Ascending aorta (tissue), 2 donors: ENCODE data around the gene ANKRD11. TPM values are rescaled to one million over a fixed set of nuclear protein-coding genes. Genes with fewer than 3 reads are reported as not detected.
A peak's percentile ranks its signal among the peaks of the same experiment; 100 is the strongest.

Source experiments
- DNase-seq, 2 donors: peaks; one replicate each; pipeline ENCODE4 v3.0.0-alpha.2; 2019; ENCODE audit warnings: low spot score in 2 of 2
- H3K27ac ChIP-seq, 2 donors: fragments of 200-600 bp; sonication (generic); one replicate each; pipeline ENCODE4 v1.5.1; 2016 to 2017; ENCODE audit warnings: mild to moderate bottlenecking in 1 of 2
- H3K27me3 ChIP-seq: fragments of 200-600 bp; sonication (generic); one replicate; pipeline ENCODE4 v1.5.1; 2017
- H3K36me3 ChIP-seq, 2 donors: fragments of 200-600 bp; sonication (generic); one replicate each; pipeline ENCODE4 v1.5.1; 2016
- H3K4me1 ChIP-seq, 2 donors: fragments of 200-600 bp; sonication (generic); one replicate each; pipeline ENCODE4 v1.5.1; 2016 to 2017; ENCODE audit warnings: mild to moderate bottlenecking in 1 of 2
- H3K4me3 ChIP-seq, 2 donors: fragments of 200-600 bp; sonication (generic); one replicate each; pipeline ENCODE4 v1.5.1; 2016 to 2017; ENCODE audit warnings: mild to moderate bottlenecking in 1 of 2
- H3K9me3 ChIP-seq, 2 donors: fragments of 200-600 bp; sonication (generic); one replicate each; pipeline ENCODE4 v1.5.1; 2016
- intact Hi-C: fragments of 100-400 bp; cut with DNase I; formaldehyde crosslinking; loops from one replicate; pipeline ENCODE4 v1.15.1; 2023
- total RNA-seq: library from RNA; depleted of rRNA; stranded (reverse); fragments of >200 nt; gene quantifications from one replicate; pipeline ENCODE4 v1.1.0, GENCODE V29; 2016
- TF ChIP-seq, protein P1 (sequence below), 3 experiments: fragments of 200-600 bp in 2 of 3; fragments of 450-650 bp in 1 of 3; sonication (generic) in 2 of 3; IDR thresholded peaks; one replicate each; pipeline ENCODE4 v1.5.1; 2016 to 2019; ENCODE audit warnings: antibody characterized with exemption in 3 of 3, mild to moderate bottlenecking in 1 of 3, moderate library complexity in 1 of 3

ANKRD11 gene
- total RNA-seq, 1 donor from 2014 or later = 124 TPM

GRCh38 chr16:89489898-89490438 is 393 bp downstream of the ANKRD11 start:
- intact Hi-C loops = loop anchor here (1.0 to 5.0 kb wide), 10 partner anchors 18 to 633 kb away; partner anchors contain the start of genes GALNS, RPL13, SPG7 and TCF25
- no peaks in the 10 kb centered on the region for H3K36me3 ChIP-seq
- H3K4me1 ChIP-seq = peaks cover 9 to 36% of the 10 kb centered on the region in 2 donors
- no peaks in the 10 kb centered on the region for H3K9me3 ChIP-seq
- TF ChIP-seq, protein P1, sequence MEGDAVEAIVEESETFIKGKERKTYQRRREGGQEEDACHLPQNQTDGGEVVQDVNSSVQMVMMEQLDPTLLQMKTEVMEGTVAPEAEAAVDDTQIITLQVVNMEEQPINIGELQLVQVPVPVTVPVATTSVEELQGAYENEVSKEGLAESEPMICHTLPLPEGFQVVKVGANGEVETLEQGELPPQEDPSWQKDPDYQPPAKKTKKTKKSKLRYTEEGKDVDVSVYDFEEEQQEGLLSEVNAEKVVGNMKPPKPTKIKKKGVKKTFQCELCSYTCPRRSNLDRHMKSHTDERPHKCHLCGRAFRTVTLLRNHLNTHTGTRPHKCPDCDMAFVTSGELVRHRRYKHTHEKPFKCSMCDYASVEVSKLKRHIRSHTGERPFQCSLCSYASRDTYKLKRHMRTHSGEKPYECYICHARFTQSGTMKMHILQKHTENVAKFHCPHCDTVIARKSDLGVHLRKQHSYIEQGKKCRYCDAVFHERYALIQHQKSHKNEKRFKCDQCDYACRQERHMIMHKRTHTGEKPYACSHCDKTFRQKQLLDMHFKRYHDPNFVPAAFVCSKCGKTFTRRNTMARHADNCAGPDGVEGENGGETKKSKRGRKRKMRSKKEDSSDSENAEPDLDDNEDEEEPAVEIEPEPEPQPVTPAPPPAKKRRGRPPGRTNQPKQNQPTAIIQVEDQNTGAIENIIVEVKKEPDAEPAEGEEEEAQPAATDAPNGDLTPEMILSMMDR (IDR thresholded peaks at IDR 0.05) = peak in 1 of 3 experiments; percentile 8
- peak overlapping the region; percentile 99 for H3K27ac ChIP-seq
- H3K4me3 ChIP-seq = peak overlapping the region; percentile 83 to 95
- H3K27me3 ChIP-seq = no peaks in the 10 kb centered on the region
- no peak for DNase-seq

GRCh38 chr16:89489040-89489897 is 1.1 kb downstream of the ANKRD11 start:
- intact Hi-C loops = loop anchor here (1.0 to 2.0 kb wide), 2 partner anchors 46 to 248 kb away; no protein-coding TSS in a partner anchor
- peak; percentile 74 to 94 for DNase-seq
- Histone ChIP-seq H3K27ac (peak overlapping the region; percentile 99), H3K4me3 (peak overlapping the region; percentile 83 to 95), H3K27me3 (no peaks in the 10 kb centered on the region), H3K9me3 (no peaks in the 10 kb centered on the region), H3K36me3 (no peaks in the 10 kb centered on the region), H3K4me1 (peaks cover 9 to 39% of the 10 kb centered on the region in 2 donors)
- TF ChIP-seq, protein P1 (IDR thresholded peaks at IDR 0.05) = peak; percentile 33 to 38 (median 37)

DNA sequence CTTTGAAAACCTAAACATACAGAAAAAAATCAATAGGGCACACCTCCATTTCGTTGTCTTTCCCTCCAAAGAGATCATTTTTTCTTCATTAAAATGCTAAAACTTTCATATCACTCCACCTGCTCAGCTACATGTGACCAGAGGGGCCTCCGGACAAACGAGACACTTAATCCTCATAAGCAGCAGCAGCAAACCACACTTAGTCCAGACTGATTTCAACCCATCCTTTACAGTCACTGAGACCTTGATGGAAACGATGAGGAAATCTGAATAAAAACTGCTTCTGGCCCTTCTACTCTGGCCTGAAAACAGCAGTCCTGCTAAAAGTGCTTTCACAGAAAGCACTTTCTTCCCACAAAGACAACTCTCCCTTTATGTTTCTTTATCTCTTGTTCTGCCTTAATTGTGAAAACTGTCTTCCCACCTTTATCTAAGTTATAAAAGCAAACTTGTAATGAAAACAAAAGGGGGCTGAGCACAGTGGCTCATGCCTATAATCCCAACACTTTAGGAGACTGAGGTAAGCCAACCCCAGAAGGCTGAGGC is 4.6 kb downstream of the ANKRD11 start:
- no peak overlapping the region for H3K4me3 ChIP-seq
- no peaks in the 10 kb centered on the region for H3K27me3 ChIP-seq
- peaks cover 2 to 43% of the 10 kb centered on the region in 2 donors for H3K4me1 ChIP-seq
- H3K36me3 ChIP-seq = no peaks in the 10 kb centered on the region
- intact Hi-C loops = no loop called here
- no peak for DNase-seq
- H3K9me3 ChIP-seq = no peaks in the 10 kb centered on the region
- TF ChIP-seq, protein P1 (IDR thresholded peaks at IDR 0.05) = no peak
- peak overlapping the region in 1 of 2 donors; percentile 17 for H3K27ac ChIP-seq

DNA sequence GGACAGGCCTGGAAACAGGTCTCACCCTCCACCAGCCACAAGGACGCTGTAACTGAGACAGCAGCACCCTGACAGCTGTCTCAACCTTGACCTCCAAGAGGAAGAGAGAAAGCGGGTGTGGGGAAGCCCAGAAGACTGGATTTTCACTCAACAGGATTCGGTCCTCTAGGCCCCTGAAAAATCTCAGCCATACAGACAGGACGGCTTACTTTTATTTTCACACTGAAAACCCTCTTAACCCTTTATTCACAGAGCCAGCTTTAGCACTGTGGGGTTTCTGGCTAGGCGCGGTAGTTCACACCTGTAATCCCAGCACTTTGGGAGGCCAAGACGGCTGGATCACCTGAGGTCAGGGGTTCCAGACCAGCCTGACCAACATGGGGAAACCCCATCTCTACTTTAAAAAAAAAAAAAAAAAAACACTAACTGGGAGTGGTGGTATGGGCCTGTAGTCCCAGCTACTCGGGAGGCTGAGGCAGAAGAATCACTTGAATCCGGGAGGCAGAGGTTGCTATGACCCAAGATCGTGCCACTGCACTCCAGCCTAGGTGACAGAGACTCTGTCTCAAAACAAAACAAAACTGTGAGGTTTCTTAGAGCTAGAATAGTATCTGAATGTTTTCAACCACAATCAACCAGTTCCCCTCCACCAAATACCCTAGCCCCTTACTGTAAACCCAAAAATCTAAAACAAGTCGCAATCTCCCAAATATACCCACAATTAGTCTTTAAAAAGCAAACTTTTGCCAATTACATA is 5.3 kb downstream of the ANKRD11 start:
- TF ChIP-seq, protein P1 (IDR thresholded peaks at IDR 0.05) = no peak
- no peak for DNase-seq
- Histone ChIP-seq H3K9me3 (no peaks in the 10 kb centered on the region), H3K27me3 (no peaks in the 10 kb centered on the region), H3K27ac (no peak overlapping the region), H3K4me3 (no peak overlapping the region), H3K4me1 (peaks cover 2 to 43% of the 10 kb centered on the region in 2 donors), H3K36me3 (no peaks in the 10 kb centered on the region)
- intact Hi-C loops = no loop called here

GRCh38 chr16:89484041-89484501 is 6.3 kb downstream of the ANKRD11 start:
- no peak overlapping the region for H3K27ac ChIP-seq
- intact Hi-C loops = no loop called here

More at GRCh38 chr16:89484041-89484501, 6.3 kb downstream of the ANKRD11 start:
- Histone ChIP-seq H3K4me1 (peaks cover 2 to 50% of the 10 kb centered on the region in 2 donors), H3K36me3 (no peaks in the 10 kb centered on the region), H3K9me3 (no peaks in the 10 kb centered on the region), H3K4me3 (no peak overlapping the region), H3K27me3 (no peaks in the 10 kb centered on the region)
- DNase-seq = no peak
- TF ChIP-seq, protein P1 (IDR thresholded peaks at IDR 0.05) = no peak
